Coronary artery (tissue), 2 donors: ENCODE results near the gene RBM4B.

Source experiments
- DNase-seq: peaks from one replicate; pipeline ENCODE4 v3.0.0-alpha.2; 2017; ENCODE audit warnings: low spot score
- H3K27ac ChIP-seq, 2 donors: fragments of 200-600 bp; sonication (generic); one replicate each; pipeline ENCODE4 v1.5.1; 2016 to 2019
- H3K4me3 ChIP-seq: fragments of 200-600 bp; sonication (generic); 2 replicates; pipeline ENCODE4 v1.5.1; 2016; ENCODE audit warnings: mild to moderate bottlenecking, moderate library complexity
- CTCF ChIP-seq: fragments of 200-600 bp; sonication (generic); IDR thresholded peaks from one replicate; pipeline ENCODE4 v1.5.1; 2019; ENCODE audit warnings: antibody characterized with exemption

RBM4B gene

GRCh38 chr11:66720899-66721470 lies 43.3 kb upstream of the RBM4B start:
- no peak for DNase-seq
- H3K4me3 ChIP-seq: no peak overlapping the region
- TF ChIP-seq CTCF: no peak
- no peak overlapping the region for H3K27ac ChIP-seq

GRCh38 chr11:66720223-66720898 lies 42.7 kb upstream of the RBM4B start:
- no peak for TF ChIP-seq CTCF
- no peak for DNase-seq
- Histone ChIP-seq H3K27ac (no peak overlapping the region), H3K4me3 (no peak overlapping the region)

GRCh38 chr11:66719111-66719872 lies 41.6 kb upstream of the RBM4B start:
- TF ChIP-seq CTCF: no peak
- no peak for DNase-seq
- H3K4me3 ChIP-seq: no peak overlapping the region
- H3K27ac ChIP-seq: no peak overlapping the region

- no peak for DNase-seq
- TF ChIP-seq CTCF: no peak
These were observed 40.8 kb upstream of the RBM4B start for GRCh38 chr11:66718320-66718971.

GRCh38 chr11:66717925-66718319 lies 40.2 kb upstream of the RBM4B start:
- DNase-seq: no peak
- no peak for TF ChIP-seq CTCF
- no peak overlapping the region for H3K4me3 ChIP-seq
- no peak overlapping the region for H3K27ac ChIP-seq

More at GRCh38 chr11:66718320-66718971, 40.8 kb upstream of the RBM4B start:
- Histone ChIP-seq H3K27ac (no peak overlapping the region), H3K4me3 (no peak overlapping the region)

GRCh38 chr11:66716996-66717395 lies 39.3 kb upstream of the RBM4B start:
- no peak for TF ChIP-seq CTCF
- Histone ChIP-seq H3K4me3 (no peak overlapping the region), H3K27ac (no peak overlapping the region)
- no peak for DNase-seq
